ENCODE measurements around the gene COPS6.

Gene COPS6

DNA sequence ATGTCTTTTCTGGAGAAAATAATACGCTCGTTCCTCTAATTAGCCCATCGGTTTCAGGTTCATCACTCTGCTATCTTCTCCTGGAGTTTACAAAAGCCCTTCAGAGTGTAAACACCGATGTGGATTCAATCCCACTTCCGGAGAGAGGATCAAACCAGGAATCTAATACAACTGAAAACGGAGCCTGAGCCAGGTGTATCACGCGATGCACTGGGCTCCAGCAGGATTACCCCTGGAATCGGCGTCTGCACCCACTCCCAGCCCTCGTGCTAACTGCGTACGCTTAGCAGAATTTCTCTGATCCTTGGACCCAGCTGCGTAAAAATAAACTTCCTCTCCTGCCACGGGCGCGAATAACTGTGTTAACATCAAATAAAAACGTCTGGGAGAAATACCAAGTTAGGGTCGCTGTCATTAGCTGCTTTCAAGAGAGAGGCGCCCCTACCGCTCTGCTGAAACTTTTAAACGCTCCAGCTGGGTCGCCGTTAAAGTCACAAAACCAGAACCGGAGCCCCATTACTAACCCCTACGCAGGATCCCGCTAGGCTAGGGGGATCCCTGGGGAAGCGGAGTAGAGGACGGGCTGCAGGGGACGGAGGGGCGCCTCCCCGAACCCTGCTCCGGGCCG, 7.7 kb upstream of the COPS6 start:
- DNase-seq, result no peak

DNA sequence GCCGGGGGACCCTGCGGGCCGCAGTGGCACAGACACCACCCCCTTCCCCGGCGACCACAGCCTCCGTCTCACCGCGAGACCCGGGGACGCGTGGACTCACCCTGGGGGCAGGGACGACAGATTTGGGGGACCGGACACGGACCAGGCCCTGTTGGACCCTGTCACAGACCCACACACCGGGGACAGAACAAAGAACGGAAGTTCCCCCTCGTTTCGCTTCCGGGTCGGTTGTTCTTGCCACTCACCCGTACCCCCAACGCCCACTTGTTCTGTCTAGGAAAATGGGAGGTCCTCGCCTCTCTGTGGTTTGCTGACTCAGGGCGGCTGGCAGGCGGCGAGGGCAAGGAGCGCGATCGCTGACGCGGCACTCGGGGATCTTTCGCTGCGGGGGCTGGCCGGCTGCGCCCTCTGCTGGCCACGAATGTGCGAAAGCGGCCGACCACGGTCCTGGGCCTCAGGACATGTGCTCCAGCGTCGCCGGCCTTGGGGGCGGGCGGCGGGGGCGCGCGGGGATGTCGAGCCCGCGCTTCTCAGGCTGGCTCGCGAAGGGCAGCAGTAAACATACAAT, 7.2 kb upstream of the COPS6 start, which contains the start of gene ZNF3:
Gene ZNF3, minus strand, starts transcription at position 189 of the 568 bp plus-strand sequence. CDS start 4,366 bp downstream, outside the sequence.
- peak; percentile 99 for DNase-seq

DNA sequence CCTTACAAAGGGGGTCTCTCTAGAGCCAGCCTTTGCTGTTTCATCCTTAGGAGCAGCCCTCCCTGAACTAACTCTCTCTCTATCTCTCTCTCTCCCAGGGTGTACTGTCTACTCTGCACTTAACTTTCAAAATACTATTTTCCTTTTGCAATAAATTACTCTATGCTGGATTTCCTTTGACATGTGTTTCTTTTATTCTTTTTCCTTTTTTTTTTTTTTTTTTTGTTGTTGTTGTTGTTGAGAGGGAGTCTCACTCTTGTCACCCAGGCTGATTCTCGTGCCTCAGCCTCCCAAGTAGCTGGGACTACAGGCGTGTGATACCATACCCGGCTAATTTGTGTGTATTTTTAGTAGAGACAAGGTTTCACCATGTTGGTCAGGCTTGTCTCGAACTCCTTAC, 5.8 kb upstream of the COPS6 start:
- DNase-seq, result no peak

DNA sequence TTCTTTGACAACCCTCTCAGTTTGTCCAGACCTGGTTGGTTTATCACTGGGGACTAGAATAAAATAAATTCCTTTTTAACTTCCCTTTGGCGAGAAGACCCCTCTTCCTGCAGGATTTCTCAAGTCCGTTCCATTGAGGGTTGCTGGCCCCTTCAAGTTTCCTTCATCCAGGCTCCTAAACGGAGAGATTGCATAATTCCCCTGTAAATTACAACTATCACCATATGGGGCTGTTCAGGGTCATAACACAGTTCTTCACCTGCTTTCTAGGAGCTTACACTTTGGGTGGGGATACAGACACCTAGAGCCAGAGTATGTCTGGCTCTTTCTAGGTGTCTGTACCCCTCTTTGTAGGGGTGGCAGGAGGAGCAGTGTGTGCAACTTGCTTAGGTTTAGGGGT, 3.3 kb upstream of the COPS6 start:
- DNase-seq, result no peak

DNA sequence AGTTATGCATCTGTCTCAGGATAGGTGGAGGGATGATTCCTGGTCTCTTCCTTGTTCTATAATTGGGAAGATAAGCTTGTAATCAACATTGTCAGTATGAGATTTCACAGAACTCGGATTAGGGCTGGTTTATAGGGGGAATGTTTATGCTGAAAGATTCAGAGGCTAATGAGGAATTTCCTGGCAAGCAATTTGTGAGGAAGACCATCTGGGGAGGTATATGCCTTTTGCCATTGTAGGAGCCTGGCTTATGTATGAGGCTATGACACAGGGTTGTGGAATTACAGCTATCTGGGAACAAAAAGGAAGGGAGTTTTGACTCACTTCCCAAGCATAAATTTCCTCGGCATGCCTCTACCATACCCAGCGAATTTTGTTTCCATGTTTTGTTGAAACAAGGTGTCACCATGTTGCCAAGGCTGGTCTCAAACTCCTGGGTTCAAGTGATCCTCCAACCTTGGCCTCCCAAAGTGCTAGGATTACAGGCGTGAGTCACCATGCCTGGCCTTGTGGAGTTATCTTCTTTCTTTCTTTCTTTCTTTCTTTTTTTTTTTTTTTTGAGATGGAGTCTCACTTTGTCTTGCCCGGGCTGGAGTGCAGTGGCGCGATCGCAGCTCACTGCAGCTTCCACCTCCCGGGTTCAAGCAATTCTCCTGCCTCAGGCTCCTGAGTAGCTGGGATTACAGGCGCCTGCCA, 1.6 kb upstream of the COPS6 start:
- DNase-seq, result peak; percentile 98

DNA sequence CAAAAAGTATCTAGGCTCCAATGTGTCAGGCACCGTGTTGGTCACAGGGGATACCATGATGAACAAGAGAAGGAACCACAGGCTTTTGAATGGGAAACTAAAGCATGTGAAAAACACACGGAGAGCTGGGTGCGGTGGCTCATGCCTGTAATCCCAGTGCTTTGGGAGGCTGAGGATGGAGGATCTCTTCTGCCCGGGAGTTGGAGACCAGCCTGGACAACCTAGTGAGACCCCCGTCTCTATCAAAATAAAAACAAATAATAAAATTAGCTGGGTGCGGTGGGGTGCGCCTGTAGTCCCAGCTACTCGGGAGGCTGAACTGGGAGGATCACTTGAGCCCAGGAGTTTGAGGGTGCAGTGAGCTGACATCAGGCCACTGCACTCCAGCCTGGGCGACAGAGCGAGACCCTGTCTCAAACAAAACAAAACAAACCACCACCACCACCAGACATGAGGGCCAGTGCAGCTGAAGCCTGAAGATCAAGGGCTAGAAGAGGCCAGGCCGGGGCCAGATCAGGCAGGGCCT, 611 bp upstream of the COPS6 start:
- DNase-seq, result no peak

DNA sequence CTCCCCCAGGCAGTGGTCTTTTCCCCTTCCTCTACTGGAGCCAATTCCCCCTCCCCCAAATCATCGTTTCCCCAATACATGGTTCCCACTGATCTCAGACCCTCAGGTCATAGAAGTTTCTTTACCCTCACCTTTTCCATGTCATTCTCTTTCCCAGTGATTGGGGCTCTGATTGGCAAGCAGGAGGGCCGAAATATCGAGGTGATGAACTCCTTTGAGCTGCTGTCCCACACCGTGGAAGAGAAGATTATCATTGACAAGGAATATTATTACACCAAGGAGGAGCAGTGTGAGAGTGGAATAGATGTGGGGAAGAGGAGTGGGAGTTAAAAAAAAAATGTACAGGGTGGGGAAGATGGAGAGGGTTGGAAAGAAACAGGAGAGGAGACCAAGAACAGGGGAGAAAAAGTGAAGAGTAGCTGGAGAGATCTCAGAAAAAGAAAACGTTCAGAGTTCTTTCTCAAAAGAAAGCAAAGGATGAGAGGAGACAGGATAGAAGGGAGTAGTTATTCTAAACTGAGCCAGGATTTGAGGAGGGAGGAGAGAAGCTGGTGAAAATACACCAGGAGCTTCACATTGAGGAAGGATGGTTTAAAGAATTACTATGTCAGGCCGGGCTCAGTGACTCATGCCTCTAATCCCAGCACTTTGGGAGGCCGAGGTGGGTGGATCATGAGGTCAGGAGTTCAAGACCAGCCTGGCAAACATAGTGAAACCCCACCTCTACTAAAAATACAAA, 858 bp downstream of the COPS6 start:
- peak; percentile 53 for DNase-seq

DNA sequence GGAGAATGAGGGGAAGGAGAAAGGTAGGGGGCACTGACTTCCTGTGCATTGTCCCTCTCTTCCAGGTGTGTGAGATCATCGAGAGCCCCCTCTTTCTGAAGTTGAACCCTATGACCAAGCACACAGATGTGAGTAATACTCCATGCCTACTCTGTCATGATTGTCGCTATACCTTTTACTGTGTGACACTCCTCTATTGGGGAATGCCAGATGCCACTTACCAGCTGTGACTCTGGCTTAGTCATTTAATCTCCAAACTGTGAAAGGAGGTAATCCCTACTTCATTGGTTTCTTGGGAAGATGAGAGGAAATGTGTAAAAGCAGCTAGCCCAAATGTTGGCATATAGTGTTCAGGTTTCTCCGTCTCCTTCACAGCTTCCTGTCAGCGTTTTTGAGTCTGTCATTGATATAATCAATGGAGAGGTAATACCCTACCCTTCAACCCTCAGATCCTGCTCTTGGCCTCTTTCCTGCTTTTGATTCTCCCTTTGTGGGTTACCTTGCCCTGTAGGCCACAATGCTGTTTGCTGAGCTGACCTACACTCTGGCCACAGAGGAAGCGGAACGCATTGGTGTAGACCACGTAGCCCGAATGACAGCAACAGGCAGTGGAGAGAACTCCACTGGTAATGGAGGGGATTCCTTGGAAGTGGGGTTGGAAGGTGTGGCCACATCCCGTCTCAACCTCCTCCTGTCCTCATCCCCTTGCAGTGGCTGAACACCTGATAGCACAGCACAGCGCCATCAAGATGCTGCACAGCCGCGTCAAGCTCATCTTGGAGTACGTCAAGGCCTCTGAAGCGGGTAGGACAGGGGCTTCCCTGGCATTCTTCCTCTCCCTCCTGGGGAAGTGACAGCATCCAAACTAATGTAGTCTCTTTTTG, 2.0 kb downstream of the COPS6 start:
- peak; percentile 22 for DNase-seq

DNA sequence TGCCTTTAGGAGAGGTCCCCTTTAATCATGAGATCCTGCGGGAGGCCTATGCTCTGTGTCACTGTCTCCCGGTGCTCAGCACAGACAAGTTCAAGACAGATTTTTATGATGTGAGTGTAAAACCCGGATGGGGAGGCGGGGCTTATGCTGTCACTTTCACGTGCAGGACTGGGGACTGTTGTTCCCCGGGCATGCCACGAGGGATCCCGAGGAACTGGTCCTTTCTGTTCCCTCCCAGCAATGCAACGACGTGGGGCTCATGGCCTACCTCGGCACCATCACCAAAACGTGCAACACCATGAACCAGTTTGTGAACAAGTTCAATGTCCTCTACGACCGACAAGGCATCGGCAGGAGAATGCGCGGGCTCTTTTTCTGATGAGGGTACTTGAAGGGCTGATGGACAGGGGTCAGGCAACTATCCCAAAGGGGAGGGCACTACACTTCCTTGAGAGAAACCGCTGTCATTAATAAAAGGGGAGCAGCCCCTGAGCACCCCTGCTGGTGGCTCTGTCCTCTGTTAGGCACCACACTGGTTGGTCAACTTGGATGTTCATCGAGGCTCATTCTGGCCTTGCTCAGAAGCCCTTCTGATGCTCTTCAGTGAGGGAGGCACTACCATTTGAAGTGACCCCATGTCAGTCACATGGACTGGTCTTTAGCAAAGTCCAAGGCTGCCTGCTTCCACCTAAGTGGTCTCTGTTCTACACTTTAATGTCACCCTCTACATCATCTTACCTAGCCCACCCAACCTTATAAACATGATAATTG, 2.8 kb downstream of the COPS6 start:
- DNase-seq, result peak; percentile 71

DNA sequence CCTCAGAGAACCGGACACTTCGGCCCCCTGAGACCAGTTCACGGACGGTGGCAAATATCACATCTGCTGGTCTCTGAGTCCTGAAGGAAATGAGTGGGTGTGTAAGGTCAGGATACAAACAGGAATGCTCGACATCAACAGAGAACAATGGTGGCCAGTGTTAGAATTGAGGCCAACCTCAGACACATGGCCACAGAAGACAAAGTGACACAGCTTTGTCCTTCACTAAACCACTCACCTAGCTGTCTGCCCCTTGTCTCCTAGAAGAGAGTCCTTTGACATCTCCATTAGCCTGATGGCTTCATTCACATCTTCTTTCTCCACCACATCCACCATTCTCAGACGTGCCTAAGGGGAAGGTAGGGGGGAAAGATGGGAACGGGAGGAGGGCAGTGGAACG, 4.3 kb downstream of the COPS6 start:
- no peak for DNase-seq

DNA sequence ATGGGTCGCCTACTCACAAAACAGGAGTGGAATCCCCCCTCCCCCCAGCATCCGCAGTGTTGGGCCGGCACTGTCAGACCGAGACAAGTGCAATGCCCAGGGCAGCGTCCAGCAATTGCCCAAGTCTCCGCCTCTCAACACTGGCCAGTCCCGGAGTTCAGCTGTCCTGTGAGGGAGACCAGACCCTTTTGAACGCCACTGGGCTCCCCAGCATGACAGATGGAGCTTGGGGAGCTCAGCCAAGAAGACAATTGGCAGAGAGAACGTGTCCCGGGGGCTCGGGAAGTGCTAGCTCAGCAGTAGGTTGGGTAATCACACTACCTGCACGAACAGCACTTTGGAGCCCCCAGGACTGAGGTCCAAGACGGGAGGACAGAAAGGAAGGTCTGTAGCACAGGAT, 4.7 kb downstream of the COPS6 start:
- no peak for DNase-seq

DNA sequence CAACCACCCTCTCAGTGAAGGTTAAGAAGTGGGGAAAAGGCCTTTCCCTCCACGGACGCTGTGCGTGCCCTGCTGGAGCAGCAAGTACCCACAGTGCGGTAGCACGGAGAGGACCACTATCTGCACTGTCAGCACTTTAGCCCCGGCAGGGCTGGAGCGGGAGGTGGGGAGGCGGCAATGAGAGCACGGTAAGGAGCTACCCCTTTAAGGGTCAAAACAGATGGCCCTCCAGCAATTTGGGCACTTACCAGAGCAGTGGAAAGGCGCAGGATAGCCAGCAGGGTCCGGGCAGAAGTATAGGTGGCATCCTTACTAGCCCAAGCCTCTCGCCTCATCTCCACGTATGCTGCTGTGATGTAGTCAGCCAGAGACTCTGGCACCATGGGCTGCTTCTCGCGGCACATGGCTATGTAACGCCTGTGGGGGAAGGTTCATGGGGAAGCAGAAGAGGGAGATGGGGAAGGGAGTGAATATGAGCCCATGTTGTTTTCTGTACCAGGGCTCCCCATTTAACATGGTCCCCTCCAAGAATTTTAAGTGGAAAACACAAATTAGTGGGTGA, 5.2 kb downstream of the COPS6 start:
- DNase-seq, result no peak

DNA sequence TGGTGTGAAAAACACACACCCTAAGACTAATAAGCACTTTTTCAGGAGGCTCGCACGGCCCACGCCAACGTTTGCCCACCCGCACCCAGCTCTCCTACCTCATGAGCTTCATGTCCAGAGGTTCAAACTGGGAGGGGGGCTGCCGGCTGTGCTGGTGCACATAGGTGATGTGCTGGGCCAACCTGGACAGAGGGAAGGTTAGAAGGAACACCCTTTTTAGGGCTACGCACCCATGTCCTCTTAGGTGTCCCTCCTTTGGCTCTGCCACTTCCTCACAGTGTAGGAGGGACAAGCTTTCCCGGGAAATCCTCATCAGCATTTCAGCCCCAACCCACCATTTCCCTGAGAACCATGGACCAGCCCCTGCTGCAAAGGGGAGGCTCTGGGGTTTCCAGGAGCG, 6.5 kb downstream of the COPS6 start:
- no peak for DNase-seq

DNA sequence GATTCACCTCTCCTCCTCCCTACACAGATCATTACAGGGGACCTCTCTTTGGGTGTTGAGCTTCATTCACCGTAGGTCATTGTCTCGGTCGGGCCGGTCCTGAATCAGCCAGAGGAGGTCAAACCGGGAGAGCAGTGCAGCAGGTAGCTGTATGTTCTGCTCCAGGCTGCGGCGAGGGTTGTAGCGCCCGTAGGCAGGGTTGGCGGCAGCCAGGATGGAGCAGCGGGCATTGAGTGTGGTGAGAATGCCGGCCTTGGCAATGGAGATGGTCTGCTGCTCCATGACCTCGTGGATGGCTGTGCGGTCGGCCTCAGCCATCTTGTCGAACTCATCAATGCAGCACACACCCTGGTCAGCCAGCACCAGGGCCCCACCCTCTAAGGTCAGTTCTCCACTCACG, 6.9 kb downstream of the COPS6 start:
- DNase-seq, result no peak

DNA sequence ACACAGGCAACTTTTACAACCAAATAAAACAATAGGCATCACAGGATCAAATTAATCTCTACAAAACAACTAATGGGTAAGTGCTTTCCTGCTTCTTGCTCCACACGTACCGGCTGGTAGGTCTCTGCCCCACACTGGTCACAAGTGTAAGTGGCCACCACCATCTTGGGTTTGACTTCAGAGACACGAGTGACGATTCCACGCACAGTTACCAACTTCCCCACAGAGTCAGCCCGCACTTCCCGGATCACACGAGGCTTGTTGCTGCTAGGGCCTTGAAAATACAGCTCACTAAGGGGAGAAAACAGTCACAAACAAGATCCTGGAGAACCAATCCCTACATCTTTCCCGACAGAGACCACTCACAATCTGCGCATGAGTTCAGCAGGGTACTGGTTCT, 10.1 kb downstream of the COPS6 start:
- DNase-seq, result no peak

DNA sequence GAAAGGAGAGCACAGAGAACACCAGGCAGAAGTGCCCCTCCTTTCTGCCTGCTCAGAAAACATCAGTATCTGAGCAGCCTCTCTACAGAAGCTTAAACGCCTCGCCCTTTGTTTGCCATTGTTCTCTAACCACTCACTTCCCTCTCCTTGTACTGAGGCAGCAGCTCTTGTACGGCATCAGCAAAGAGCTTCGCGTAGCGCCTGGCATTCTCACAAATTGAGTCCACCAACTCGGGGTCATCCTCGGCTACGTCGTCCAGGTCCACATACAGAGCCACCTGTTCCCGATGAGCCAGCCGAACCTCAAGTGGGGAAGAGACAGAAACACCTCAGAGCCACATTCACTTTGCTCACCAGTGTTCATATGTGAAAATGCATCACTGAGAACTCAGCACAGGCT, 10.7 kb downstream of the COPS6 start:
- no peak for DNase-seq

DNA sequence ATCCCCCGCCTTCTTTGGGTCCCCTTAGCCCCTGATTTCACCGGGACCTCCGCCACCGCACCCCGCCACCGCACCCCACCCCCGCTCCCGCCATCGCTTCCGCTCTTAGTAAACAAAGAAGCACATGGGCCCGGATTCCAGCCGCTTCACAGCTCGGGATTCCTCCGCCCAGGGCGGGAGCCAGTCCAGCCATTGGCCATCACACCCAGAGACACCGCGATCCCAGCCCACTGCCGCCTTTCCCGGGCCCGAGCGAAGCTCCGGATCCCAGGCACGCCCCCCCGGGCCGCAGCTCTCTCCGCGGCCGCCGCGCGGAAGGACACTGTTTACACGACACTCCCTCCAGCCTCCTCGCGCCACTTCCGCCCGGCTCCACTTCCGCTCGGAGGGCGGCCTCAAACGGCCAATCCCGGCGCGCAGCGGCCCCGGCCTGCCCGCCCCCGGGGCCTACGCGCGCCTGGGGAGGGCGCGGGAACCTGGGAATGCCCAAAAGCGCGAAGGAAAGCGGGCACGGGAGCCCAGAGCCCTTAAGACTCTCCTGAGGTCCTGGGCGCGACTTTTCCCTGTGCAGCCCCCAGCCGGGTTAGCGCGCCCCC, 11.7 kb downstream of the COPS6 start:
- DNase-seq, result peak; percentile 96

DNA sequence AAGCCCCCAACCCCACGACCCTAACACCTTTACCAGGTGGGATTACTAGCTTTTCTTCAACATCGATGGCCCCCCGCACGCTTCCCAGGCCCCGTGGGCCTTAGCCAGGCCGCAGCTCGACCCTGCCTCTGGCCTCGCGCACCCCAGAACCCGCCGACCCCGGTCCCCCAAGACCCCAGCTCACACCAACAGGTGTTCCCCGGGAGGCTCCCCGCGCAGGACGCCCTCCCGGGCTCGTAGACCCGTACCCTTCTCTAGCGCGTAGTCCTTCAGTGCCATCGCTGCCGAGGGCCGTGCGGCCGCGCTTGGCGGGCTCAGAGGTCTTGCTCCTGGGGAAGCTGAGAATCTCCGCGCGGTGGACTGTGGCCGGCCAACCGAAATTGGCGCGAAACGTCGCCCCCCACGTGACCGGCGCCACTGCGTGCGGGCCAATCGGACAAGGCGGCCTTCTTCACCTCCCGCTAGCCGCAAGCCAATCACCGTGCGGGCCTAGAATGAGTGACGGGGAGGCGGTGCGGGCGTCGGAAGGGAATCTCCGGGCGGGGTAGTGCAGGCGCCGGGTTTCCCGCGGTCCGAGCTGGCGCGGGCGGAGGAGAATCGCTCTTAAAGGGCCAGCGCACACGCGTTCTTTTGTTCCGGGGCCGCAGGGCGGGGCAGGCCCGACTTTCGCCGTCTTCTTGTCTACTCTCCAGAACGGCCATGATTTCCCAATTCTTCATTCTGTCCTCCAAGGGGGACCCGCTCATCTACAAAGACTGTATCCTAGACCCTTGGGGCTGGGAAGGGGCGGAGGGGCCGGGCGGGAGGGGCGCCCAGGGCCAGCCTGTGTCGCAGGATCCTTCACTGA, 12.5 kb downstream of the COPS6 start, which contains the start of the genes AP4M1 and MCM7:
Gene AP4M1, plus strand, starts transcription at position 628 of the 847 bp plus-strand sequence. Its CDS starts 72 bp downstream, at position 700.
Gene MCM7, minus strand, starts transcription at position 382 of the 847 bp plus-strand sequence. Its CDS starts 103 bp downstream, at position 279.
- DNase-seq, result peak; percentile 99
